Activated T-cell treated with anti-CD3 and anti-CD28 coated beads, Interleukin-2, amount 50 U/mL, for 1 hour (primary cell): ENCODE measurements around the gene ZNF525.
A peak's percentile ranks its signal among the peaks of the same experiment; 100 is the strongest.
"Not testable (repeated sequence)": the region's sequence is repeated elsewhere in the genome, so short reads cannot be mapped to it uniquely, and the experiment has no call there.

Experiments
- DNase-seq: peaks from one replicate; pipeline ENCODE4 v3.0.0-alpha.2; 2020

ZNF525 gene

GRCh38 chr19:53365134-53365898, at the start of gene ZNF525:
Gene ZNF525 (plus strand): TSS chr19:53365705. CDS start chr19:53372282, 6,577 bp downstream.
- peak; percentile 98 for DNase-seq

DNA sequence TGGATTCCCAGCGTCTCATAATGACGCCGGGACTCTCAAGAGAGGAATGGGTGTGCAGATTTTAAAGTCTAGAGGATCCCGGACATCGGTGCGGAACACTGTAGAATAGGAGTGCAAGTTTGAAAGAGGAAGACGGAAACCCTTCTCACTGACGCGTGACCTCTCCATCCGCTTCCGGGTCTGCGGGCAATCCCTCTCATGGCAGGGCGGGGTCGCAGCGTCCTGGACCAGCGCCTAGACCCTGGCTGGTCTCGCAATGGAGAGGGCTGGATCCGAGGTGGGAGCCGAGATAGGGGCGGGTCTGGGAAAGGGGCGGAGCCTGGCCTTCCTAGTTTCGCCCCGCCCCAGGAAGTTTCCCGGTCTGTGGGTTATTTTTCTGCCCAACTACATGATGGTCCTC, 36.5 kb upstream of the ZNF525 start:
- no peak for DNase-seq

- DNase-seq, result no peak
Observed at GRCh38 chr19:53332484-53332883, 33.0 kb upstream of the ZNF525 start.

DNA sequence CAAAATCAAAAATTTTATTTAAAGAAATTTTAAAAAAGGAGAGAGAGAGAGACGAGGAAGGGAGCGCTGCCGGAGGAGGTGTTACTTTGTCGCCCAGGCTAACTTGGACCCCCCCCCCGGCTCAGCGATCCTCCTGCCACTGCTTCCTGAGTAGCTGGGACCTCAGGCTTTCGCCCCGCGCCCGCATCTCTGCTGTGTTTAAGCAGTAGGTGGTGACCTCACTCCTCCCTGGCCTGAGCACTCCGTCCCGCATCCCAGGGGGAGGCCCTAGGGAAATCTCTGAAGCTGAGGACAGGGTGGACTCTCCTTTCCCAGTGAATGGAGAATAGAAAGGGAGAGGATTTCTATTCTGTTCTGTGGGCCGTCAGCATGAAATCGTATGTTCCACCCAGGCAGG, 32.4 kb upstream of the ZNF525 start:
- DNase-seq, result no peak

- peak; percentile 99 for DNase-seq
Observed at GRCh38 chr19:53333463-53334449, 31.7 kb upstream of the ZNF525 start, which contains the start of gene ZNF845. Gene ZNF845 (plus strand): TSS chr19:53333749. CDS start chr19:53341308, 7,559 bp downstream.

DNA sequence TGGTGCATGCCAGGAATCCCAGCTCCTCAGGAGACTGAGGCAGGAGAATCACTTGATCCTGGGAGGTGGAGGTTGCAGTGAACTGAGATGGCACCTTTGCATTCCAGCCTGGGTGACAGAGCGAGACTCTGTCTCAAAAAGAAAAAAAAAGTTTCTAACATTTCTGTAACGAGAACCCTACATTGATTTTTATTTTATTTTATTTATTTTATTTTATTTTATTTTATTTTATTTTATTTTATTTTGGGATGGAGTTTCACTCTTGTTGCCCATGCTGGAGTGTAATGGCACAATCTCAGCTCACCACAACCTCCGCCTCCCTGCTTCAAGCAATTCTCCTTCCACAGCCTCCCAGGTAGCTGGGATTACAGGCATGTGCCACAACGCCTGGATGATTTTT, 21.1 kb upstream of the ZNF525 start:
- DNase-seq, result not testable (repeated sequence)

- DNase-seq, result no peak
Observed at GRCh38 chr19:53355739-53356138, 9.8 kb upstream of the ZNF525 start.

DNA sequence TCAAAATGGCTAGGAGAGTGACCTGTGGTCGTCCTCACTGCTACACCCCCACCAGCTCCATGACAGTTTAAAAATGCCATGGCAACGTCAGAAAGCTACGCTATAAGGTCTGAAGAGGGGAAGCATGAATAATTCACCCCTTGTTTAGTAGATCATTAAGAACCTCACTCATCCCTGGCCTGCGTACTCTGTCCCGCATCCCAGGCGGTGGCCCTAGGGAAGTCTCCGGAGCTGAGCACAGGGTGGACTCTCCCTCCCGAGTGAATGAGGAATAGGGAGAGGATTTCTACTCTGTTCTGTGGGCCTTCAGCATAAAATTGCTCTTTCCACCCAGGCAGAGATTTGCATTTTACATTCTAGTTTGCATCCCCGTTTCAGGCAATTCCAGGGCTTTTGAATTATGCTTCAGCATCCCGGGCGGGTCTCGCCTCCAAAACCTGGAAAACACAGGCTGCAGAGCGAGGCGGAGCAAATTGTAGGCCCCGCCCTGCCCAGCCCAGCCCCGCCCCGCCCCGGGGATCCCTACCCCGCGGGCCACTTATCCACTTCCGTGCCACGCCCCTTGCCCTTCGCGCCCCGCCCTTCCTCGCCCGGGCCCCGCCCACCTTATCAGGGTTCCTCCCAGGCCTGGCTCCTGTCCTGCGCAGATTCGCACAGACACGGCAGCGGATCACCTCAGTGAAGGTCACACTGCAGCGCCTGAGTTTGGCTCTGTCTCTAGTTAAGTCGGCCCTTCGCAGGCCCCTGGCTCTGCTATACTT, 7.5 kb upstream of the ZNF525 start:
- DNase-seq, result no peak

- DNase-seq, result not testable (repeated sequence)
Observed at GRCh38 chr19:53360056-53360455, 5.4 kb upstream of the ZNF525 start.

DNA sequence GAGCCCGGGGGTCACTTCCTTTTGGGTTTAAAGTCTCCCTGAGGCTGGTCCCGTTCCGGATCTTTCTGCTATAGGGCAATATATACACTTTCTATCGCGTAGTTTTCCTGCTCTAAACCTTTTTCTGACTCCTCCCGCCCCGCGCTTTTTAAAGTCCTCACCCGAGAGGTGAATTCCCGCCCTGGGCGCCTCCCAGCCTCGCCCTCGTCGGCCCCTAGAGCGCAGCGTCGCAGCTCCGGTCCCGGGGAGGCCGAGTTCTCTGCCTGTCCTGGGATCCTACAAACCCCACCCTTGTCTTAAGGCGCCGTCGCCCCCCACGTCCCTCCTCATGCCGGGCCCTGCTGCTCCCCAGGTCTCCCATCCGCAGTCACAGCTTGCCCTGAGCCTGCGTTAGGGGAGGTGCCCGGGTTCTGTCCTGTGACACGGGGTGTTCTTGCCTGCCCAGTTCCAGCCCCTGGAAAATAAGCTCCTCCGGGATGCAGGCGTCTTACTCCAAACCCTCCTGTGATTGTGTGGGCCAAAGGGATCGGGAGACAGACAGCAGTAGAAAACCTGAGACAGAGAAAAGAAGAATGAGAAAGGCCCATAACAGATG, 491 bp downstream of the ZNF525 start:
- no peak for DNase-seq

DNA sequence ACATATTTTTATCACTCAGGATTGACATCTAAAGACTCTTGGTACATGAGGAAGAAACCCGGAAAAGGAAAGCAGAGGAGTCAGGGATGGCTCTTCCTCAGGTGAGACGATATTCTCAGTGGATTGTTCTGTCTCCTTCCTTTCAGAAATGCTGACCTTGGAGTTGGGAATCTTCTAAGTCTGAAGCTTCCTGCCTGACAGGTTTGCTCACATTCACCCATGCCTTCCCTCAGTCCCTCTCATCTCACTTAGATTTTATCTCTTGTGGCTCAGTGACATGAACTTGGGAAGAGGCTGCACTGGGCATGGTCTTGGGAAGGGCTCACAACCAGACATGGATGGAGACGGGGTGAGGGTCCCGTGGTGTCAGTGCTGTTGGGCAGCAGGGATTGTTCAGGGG, 6.7 kb downstream of the ZNF525 start:
- no peak for DNase-seq

DNA sequence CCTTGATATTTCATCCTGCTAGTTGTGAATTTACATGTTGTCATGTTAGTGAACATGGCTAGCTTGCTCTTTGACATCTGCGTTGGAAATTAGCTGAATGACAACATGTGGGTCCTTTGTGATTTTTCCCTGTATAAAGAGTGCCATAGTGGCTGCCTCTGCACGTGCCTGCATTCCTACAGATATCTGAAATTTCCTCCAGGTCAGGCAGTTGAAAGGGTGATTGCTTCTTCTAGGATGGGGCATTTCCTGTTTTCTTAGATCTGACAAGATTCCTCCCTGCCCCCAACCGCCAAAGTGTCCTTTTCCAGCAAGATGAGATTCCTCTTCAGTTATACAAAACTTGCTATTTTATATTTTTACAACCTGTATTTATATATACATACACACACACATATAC, 8.8 kb downstream of the ZNF525 start:
- no peak for DNase-seq

DNA sequence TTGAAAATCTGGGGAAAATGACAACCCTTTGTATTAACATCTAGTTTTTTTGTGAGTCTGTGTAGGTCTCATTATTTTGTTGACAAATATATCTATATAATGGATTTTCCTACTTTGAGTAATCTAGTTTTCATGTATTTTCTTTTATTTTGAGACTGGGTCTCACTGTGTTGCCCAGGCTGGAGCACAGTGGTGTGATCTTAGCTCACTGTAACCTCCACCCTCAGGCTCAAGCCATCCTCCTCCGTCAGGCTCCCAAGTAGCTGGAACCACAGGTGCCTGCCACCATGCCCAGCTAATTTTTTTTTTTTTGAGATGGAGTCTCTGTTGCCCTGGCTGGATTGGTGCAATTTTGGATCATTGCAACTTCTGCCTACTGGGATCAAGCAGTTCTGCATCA, 9.2 kb downstream of the ZNF525 start:
- DNase-seq, result no peak

- DNase-seq, result no peak
Observed at GRCh38 chr19:53381376-53381775, 15.9 kb downstream of the ZNF525 start.

DNA sequence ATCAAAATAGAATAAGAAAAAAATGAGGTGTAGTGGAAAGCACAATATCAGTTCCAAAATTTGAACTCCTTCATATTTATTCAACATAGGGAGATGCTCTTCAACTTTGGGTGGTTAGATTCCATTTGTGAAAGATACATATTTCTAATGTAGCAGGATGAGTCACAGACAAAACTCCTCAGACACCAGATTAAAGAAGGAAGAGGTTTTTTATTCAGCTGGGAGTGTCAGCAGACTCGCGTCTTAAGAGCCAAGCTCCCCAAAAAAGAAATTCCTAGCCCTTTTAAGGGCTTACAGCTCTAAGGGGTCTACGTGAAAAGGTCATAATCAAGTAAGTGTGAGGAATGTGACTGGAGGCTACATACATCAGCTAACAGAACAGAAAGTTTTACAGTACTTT, 22.7 kb downstream of the ZNF525 start:
- no peak for DNase-seq

DNA sequence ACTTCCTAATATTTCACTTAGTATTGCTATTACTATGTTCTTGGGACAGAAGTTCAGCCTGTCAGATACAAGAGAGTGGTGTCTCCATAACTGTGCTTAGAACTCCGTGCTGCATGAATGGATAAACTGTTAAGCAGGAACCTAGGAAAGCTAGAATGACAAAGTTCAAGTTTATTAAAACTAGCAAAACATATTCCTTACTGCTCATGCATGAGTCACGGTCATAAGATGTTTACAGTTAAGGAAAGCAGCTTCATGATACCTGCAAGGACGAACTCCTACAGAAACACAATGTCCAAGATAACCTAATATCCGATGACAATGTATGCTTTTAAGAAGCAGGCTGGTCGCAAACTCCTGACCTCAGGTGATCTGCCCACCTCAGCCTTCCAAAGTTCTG, 23.4 kb downstream of the ZNF525 start:
- no peak for DNase-seq

DNA sequence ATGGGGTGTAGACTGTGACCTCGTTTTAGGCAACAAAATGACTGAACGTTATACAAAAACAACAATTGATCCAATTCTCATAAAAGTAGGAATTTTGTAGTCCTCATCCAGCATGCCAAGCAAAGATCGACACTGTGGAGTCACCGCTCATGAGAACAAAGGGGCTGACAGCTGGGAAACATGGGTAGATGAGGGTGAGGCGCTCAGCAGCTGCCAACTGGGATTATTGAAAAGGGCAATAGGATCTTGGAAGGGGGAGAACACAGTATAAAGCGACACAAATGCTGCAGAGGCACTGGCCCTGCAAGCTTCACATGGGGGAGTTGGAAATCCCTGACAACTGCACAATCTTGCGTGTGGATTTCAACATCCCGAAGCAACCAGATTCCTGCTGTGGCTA, 24.1 kb downstream of the ZNF525 start:
- no peak for DNase-seq

GRCh38 chr19:53389978-53390377, 24.5 kb downstream of the ZNF525 start:
- no peak for DNase-seq

- no peak for DNase-seq
Observed at GRCh38 chr19:53394522-53394973, 29.0 kb downstream of the ZNF525 start.

- peak; percentile 99 for DNase-seq
Observed at GRCh38 chr19:53394974-53395839, 29.7 kb downstream of the ZNF525 start, which contains the start of gene ZNF765. Gene ZNF765 (plus strand): TSS chr19:53395149. CDS start chr19:53398016, 2,867 bp downstream.

DNA sequence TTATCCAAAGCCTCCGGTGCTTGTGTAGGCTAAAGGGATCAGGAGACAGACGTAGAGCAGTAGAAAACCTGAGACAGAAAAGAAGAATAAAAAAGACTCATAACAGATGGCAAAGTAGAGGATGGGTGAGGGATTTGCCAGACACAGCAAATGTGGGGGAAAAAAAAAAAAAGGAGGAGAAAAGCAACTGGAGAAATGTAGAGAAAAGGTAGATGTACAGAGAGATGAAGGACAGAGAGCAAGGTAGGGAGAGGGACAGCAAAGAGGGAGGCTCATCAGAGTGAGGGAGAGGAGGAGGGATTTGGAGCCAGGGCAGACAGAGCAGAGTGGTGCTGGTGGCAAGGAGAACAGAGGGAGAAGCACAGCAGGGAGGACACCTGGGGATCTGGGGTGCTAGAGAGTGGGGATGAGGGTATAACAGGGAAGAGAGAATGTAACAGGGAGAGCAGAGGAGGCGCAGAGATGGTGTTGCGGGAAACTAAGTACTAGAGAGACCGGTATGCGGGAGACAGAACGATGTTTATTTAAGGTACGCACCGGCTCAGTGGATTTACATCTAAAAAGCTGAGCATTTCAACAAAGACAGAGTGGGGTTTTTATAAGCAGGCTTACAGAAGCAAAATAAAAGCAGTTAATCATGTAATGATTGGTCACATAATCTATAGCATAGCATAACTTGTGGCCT, 30.5 kb downstream of the ZNF525 start:
- not testable (repeated sequence) for DNase-seq
